ENCODE measurements around the gene ESRRA.
A peak's percentile ranks its signal among the peaks of the same experiment; 100 is the strongest.

Gene ESRRA

DNA sequence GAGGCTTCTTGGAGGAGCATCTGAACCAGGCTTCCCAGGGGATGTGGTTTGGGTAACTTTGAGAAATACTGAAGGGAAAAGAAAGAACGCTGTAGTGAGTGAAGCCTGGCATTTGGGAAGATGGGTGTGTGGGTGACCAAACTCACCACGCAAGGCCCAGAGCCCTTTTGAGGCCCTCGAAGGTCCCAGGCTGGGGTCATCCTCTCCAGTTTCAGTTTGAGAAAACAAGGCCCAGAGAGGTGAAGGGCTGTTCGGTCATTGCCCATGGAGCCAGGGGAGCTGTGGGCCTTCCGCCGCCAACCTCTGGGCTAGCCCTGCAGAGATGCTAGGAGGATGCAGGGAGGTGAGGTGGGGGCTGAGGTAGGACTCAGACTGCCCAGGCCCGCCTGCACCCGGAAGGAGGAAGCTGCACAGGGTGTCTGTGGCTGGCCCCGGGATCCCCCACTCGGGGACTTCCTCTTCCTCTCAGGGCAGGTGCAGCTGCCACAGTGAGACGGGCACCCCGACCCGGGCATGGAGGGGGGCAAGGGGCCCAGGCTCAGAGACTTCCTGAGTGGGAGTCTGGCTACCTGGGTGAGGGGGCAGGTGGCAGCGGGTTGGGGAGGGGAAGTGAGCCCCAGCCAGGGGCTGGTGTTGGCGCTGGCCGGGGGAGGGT lies 34.6 kb downstream of the ESRRA start, which contains the start of gene CCDC88B:
Gene CCDC88B, plus strand, starts transcription at position 451 of the 655 bp plus-strand sequence. Its CDS starts 63 bp downstream, at position 514.
- DNase-seq (ENCODE audit: low spot score) = peak; percentile 89
- TF ChIP-seq, protein P1, sequence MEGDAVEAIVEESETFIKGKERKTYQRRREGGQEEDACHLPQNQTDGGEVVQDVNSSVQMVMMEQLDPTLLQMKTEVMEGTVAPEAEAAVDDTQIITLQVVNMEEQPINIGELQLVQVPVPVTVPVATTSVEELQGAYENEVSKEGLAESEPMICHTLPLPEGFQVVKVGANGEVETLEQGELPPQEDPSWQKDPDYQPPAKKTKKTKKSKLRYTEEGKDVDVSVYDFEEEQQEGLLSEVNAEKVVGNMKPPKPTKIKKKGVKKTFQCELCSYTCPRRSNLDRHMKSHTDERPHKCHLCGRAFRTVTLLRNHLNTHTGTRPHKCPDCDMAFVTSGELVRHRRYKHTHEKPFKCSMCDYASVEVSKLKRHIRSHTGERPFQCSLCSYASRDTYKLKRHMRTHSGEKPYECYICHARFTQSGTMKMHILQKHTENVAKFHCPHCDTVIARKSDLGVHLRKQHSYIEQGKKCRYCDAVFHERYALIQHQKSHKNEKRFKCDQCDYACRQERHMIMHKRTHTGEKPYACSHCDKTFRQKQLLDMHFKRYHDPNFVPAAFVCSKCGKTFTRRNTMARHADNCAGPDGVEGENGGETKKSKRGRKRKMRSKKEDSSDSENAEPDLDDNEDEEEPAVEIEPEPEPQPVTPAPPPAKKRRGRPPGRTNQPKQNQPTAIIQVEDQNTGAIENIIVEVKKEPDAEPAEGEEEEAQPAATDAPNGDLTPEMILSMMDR (IDR thresholded peaks at IDR 0.05; ENCODE audit: borderline replicate concordance, control extremely low read depth, extremely low read depth, insufficient read depth, missing control alignments) = no peak
- in situ Hi-C loops (cut with MboI; ENCODE audit: low sequenced_read_pairs, unreplicated experiment) = no loop called here

DNA sequence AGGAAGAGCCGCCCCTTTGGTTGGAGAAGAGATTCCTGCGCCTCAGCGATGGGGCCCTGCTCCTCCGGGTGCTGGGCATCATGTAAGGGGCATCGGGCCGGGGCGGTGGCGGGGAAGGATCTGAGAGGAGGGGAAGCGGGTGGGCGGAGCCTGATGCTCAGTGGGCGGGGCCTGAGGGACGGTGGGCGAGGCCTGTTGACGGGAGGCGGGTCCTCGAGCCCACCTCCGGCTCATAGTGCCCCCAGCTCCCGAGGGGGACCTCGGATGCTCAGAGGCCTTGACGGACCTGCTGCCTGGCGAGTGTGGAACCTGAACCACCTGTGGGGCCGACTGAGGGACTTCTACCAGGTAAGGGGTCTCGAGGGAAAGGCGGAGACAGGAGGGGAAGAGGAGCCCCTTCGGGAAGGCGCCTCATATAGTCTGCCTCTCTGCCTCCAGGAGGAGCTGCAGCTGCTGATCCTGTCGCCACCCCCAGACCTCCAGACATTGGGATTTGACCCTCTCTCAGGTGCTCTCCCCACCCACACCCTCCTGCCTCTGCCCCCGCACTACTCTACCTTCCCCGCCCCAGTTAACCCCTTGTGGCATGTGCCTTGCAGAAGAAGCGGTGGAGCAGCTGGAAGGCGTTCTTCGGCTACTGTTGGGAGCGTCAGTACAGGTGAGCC lies 35.5 kb downstream of the ESRRA start:
- DNase-seq (ENCODE audit: low spot score) = peak; percentile 90
- TF ChIP-seq, protein P1 (IDR thresholded peaks at IDR 0.05; ENCODE audit: borderline replicate concordance, control extremely low read depth, extremely low read depth, insufficient read depth, missing control alignments) = no peak
- in situ Hi-C loops (cut with MboI; ENCODE audit: low sequenced_read_pairs, unreplicated experiment) = no loop called here

DNA sequence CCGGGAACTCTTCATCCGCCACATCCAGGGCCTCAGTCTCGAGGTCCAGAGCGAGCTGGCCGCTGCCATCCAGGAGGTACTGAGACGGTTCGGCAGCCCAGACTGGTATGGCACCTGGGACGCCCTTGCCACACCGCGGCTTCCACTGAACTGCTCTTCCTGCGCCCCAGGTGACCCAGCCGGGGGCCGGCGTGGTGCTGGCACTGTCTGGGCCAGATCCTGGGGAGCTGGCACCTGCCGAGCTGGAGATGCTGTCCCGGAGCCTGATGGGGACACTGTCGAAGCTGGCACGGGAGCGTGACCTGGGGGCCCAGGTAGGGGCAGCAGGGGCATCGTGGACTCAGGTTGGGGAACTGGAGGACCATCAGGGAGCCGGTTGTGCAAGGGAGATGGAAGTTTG lies 36.1 kb downstream of the ESRRA start:
- in situ Hi-C loops (cut with MboI; ENCODE audit: low sequenced_read_pairs, unreplicated experiment) = no loop called here
- TF ChIP-seq, protein P1 (IDR thresholded peaks at IDR 0.05; ENCODE audit: borderline replicate concordance, control extremely low read depth, extremely low read depth, insufficient read depth, missing control alignments) = no peak

DNA sequence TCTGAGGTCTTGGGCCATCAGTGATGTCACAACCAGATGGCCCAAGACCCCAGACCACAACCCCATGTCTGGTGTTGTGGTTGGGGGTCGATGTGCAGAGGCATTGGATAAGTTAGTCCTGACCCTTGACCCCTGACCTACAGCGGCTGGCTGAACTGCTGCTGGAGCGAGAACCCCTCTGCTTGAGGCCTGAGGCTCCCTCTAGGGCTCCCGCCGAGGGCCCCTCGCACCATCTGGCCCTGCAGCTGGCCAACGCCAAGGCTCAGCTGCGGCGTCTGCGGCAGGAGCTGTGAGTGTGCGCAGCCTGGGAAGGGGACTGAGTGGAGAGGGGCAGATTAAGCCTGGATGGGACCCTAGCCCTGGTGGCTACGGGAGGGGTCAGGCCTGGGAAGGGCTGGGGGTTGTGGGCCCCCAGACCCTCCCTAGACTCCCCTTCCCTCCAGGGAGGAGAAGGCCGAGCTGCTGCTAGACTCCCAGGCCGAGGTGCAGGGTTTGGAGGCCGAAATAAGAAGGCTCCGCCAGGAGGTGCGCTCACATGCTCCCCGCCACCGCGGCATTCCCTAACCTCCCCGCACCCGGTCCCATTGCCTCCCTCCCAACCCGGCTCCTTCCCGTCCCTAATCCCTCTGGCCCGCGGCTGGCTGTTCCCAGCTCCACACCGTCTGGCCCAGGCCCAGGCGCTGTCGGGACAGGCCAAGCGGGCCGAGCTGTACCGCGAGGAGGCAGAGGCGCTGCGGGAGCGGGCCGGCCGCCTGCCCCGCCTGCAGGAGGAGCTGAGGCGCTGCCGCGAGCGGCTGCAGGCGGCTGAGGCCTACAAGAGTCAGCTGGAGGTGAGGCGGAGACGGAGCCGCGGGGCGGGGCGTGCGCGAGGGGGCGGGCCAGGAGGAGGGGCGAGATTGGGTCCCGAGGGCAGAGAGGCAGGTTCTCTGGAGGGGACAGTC lies 36.8 kb downstream of the ESRRA start:
- TF ChIP-seq, protein P1 (IDR thresholded peaks at IDR 0.05; ENCODE audit: borderline replicate concordance, control extremely low read depth, extremely low read depth, insufficient read depth, missing control alignments) = peak; percentile 15
- in situ Hi-C loops (cut with MboI; ENCODE audit: low sequenced_read_pairs, unreplicated experiment) = no loop called here
- peak; percentile 97 for DNase-seq (ENCODE audit: low spot score)

More for the DNA sequence above, 36.1 kb downstream of the ESRRA start:
- DNase-seq (ENCODE audit: low spot score) = no peak

DNA sequence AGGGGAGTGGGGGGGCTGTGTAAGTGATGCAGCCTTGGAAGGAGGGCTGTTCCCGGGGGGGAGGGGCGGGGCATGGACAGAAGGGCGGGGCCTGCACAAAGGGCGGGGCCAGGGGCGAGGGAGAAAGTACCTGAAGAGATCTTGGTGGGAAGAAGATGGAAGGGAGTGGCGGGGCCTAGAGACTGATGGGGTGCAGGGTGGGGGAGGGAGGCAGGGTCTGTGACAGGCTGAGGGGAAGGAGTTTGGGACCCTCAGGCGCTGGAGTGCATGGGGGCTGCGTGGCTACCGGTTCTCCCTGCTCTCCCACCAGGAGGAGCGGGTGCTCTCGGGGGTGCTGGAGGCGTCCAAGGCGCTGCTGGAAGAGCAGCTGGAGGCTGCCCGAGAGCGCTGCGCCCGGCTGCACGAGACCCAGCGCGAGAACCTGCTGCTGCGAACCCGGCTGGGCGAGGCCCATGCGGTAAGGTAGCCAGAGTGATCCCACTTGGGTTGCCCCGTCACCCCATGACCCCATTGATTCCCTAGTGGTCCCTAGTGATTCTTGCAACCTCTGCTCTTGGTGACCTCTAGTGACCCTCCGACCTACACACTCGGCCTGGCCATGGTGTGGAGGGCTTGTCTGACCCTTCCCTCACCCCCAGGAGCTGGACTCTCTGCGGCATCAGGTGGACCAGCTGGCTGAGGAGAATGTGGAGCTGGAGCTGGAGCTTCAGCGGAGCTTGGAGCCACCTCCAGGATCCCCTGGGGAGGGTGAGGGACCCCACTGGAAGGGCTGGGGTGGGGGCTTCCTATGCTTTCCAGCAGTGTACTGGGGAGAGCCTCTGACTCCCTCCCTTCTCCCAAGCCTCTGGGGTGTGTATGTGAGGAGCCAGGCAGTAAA lies 37.8 kb downstream of the ESRRA start:
- in situ Hi-C loops (cut with MboI; ENCODE audit: low sequenced_read_pairs, unreplicated experiment) = no loop called here
- no peak for DNase-seq (ENCODE audit: low spot score)
- TF ChIP-seq, protein P1 (IDR thresholded peaks at IDR 0.05; ENCODE audit: borderline replicate concordance, control extremely low read depth, extremely low read depth, insufficient read depth, missing control alignments) = no peak
